ENCODE data around the gene MYBBP1A. TPM values are rescaled to one million over a fixed set of nuclear protein-coding genes. Genes with fewer than 3 reads are reported as not detected.

MYBBP1A gene
- polyA plus RNA-seq, 3 donors = 34.6 to 47.8 (median 43.5) TPM

DNA sequence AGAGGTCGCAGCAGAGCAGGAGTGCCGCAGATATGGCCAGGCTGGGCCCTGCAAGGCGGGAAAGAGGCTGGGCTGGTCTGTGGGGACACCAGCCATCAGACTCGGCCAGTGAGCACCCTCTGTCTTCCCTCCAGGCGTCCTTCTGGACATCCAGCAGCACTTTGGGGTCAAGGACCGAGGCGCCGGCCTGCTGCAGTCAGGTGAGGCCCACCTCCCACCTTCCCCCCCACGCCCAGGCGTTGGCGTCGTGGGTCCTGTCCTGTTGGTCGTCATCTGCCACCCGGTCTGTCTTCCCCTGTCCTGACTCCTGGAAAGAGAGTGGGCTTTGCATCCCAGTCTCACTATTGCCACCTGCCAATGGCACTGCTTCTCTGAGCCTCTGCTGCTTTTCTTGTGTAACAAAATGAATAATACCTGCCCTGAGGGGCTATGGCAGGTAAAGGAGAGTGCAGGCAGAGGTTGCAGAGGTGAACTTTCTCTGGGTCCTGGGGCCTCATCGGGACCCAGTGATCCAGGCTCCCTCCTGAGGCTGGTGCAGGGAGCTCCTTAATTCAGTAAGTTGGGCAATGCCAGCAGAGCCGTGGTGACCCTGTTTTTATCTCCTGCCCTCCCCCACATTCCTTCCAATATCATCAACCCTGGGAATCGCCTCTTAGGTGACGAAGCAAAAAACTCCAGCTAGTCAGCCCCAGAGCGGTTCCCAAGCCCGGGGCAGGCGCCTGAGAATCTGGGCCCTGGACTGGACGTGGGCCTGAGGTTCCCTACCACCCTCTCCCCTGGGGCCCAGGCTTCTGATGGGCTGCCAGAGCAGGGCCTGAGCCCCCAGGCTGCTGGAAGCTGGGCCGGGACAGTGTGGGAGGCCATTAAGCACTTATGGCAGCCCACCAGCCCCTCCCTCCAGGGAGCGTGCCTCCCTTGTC lies 41.8 kb downstream of the MYBBP1A start:
- DNase-seq (ENCODE audit: extremely low read depth in 1 of 11, low read depth in 9 of 11, low spot score in 4 of 11) = no peak

DNA sequence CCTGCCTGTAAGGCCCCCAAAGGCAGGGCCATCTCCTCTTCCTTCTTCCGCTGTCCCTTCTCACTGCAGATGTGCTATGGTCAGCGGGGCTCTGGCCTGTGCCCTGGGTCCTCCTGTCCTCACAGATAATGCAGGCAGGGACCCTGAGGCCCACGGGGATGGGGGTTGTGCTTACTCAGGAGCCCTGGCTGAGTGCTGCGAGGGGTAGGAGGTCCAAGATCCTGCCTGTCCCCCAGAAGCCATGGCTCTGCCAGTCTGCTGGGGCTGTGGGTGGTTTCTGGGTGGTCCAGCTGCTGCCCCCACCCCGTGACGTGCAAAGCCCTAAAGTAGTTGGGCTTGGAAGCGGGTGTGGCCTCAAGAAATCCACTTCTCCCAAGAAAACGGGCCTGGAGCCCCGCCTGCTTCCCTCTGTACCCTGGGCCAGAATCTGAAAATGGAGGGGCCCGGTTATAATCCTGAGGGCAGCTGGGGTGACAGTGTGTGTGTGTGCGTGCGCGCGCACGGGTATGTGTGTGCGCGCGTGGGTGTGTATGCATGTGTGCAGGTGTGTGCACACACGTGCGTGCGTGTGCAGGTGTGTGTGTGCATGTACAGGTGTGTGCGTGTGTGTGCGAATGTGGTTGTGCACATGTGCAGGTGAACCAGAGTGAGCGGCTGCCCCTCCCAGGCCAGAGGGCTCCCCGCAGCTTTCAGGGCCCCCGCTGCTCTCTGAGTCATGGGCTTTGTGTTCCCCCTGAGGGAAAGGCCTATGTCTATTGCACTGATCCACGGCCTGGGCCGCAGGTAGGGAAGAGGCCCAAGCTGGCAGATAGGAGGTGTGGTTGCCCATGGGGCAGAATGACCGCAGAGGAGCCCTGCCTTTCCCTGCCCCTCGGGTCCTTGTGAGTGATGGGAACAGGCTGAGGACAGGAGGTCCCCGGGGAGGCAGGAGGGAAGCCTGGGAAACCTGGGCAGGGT lies 42.8 kb downstream of the MYBBP1A start:
- DNase-seq (ENCODE audit: extremely low read depth in 1 of 11, low read depth in 9 of 11, low spot score in 4 of 11) = no peak

DNA sequence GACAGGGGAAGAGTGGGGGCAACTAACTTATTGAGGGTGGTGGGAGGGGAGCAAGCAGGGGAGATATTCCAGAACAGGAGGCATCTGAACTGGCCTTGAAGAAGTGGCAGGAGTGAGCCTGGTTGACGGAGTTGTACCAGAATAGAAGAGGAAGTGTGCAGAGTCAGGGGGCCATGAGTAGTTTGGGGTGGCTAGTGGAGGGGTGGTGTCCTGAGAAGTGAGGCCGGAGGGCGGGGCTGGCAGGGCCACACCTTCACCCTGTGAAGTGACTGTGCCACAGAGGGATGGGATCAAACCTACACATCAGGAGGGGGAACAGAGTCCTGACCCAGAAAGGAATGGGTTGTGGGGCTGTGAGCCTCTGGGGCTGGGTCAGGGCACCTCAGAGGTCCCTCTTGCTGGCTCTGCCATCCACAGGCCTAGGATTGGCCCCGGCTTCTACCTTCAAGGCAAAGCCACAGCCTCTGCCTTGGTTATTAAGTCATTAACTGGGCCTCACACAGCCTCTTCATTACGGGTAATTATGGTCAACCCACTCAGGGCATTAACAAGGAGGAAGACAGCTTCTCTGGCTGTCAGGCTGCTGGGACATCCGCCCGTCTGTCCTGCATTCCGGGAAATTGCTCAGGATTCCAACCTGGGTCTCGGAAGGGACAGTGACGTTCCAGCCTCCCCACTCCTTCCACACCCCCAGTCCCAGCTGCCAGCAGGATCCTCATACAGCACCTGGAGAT lies 43.8 kb downstream of the MYBBP1A start:
- no peak for DNase-seq (ENCODE audit: extremely low read depth in 1 of 11, low read depth in 9 of 11, low spot score in 4 of 11)

DNA sequence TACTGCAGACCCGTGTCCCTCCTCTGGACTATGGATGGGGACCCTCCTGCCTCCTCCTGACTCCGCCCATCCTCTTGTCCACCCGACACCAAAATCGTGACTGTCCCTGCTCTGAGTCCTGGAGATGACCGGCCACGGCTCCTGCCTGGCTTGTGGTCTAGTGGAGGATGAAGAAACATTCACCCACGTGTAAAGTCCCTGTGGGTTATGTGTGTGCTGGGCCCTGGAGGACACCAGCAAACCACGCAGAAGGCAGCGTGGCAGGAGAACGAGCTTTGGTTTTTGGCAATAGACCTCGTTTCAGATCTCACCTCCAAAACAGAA lies 44.6 kb downstream of the MYBBP1A start:
- DNase-seq (ENCODE audit: extremely low read depth in 1 of 11, low read depth in 9 of 11, low spot score in 4 of 11) = no peak

GRCh38 chr17:4509923-4510617 lies 45.1 kb downstream of the MYBBP1A start:
- DNase-seq (ENCODE audit: extremely low read depth in 1 of 11, low read depth in 9 of 11, low spot score in 4 of 11) = no peak

GRCh38 chr17:4509401-4509800 lies 45.8 kb downstream of the MYBBP1A start:
- no peak for DNase-seq (ENCODE audit: extremely low read depth in 1 of 11, low read depth in 9 of 11, low spot score in 4 of 11)

DNA sequence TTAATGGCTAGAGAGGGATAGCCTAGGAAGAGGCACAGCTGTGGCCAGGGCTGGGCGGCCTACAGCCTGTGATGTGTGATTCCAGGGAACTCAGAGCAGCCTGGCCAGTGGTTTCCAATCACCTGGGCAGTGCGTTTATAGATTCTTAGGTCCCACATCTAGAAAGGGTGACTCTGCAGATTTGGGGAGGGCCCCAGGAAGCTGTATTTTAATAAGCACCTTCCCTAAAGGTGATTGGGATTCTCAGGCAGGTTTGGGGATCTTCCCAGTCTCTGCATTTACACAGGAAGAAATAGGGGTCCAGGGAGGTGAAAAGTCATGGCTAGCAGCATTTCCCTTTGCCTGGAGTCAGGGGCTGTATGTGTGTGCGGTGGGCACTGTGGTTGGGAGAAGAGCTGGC lies 47.0 kb downstream of the MYBBP1A start:
- no peak for DNase-seq (ENCODE audit: extremely low read depth in 1 of 11, low read depth in 9 of 11, low spot score in 4 of 11)

GRCh38 chr17:4507361-4508111 lies 47.6 kb downstream of the MYBBP1A start:
- DNase-seq (ENCODE audit: extremely low read depth in 1 of 11, low read depth in 9 of 11, low spot score in 4 of 11) = no peak

DNA sequence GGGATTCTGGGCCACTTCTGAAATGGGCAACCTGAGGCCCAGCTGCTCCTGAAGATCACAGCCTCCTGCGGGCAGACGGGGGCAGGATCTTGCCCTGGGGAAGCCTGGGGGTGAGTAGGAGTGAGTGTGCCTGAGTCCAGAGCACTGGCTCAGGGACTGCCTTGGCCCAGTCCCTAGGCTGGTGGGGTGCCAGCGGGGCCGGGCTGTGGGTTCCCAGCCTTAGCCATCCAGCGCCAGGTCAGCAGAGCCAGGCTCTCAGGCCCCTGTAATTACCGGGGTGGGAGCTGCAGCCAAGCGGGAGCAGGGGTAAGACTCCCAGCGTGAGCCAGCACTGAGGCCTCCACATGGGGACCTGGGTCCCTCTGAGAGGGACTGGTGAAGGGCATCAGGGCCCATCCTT lies 48.3 kb downstream of the MYBBP1A start:
- no peak for DNase-seq (ENCODE audit: extremely low read depth in 1 of 11, low read depth in 9 of 11, low spot score in 4 of 11)

- no peak for DNase-seq (ENCODE audit: extremely low read depth in 1 of 11, low read depth in 9 of 11, low spot score in 4 of 11)
These were observed 48.9 kb downstream of the MYBBP1A start for GRCh38 chr17:4506175-4506813.

DNA sequence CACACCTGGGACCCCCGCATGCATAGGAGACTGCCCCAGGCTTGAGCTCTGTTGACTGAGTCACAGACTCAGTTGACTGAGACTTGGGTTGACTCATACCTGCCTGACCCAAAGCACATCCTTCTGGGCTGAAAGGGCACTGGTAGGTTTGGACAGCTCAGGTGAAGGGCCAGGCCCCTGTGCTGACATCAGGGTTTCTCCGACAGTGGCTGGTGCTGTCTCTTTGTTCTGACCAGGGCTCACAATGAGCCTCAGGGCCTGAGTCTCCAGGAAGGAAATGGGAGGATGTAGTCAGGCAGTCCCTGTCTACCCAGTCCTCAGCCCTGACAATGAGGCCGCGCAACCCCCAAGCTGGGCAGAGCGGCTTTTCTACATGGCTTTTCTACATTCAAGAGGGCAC lies 50.0 kb downstream of the MYBBP1A start:
- DNase-seq (ENCODE audit: extremely low read depth in 1 of 11, low read depth in 9 of 11, low spot score in 4 of 11) = no peak

GRCh38 chr17:4504188-4504587 lies 51.0 kb downstream of the MYBBP1A start:
- DNase-seq (ENCODE audit: extremely low read depth in 1 of 11, low read depth in 9 of 11, low spot score in 4 of 11) = no peak

GRCh38 chr17:4503283-4504025 lies 51.7 kb downstream of the MYBBP1A start:
- DNase-seq (ENCODE audit: extremely low read depth in 1 of 11, low read depth in 9 of 11, low spot score in 4 of 11) = no peak

DNA sequence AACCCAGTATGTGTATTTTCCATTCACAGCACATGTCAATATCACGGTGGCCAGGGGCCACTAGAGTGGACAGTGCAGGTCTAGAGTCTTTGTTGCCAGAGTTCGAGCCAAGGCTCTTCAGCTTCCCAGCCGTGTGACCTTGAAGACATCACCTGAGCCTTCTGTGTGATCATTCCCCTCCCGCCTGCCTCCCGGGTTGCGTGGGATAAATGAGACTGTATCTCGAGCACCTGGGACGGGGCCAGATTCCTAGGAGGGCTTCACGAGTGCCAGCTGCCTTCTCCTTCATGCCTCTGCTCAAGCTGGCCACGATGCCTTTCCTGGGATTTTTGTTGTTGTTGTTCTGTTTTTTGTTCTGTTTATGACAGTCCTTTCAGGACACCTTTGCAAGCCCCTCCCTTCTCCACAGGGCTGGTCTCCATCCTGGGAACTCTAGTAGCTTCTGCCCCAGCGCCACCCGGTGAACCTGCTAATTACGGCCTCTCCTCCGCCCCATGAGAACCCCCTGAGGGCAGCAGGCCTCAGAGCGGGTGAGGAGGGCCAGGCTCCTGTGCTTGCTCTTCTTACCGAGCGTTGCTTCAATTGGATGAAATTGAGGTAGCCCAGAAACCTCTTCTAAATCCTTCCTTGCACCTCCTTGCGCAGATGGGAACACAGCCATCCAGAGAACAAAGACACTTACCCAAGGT lies 52.6 kb downstream of the MYBBP1A start:
- no peak for DNase-seq (ENCODE audit: extremely low read depth in 1 of 11, low read depth in 9 of 11, low spot score in 4 of 11)

DNA sequence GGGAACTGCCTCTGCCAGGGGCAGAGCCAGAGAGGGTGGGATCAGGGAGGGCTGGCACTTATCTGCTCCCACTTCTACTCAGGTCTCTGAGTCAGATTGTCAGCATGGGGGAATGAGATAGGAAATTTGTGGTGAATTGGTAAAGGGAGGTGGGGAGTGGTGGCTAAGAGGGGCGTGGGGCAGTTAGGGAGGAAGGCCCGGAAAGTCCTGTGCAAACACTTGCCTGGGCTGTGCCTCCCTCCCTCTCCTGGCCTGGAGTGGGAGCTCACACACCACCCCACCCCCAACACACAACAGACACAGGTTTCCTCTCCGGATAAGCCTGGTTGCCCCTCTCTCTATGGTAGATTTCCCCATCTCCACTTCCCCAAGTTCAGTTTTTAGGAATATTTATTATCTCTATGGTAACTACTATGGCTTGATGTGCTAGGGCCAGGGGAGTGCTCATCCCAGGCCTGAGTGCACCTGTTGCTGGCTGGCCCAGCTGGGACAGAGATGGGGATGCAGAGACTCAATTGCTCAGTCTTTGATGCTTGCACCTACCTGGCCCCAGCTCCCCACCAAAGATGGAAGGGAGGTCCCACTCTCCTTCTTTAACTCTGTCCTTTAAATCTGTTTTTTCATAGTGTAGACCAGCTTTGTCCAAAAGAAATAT lies 53.8 kb downstream of the MYBBP1A start:
- no peak for DNase-seq (ENCODE audit: extremely low read depth in 1 of 11, low read depth in 9 of 11, low spot score in 4 of 11)

- no peak for DNase-seq (ENCODE audit: extremely low read depth in 1 of 11, low read depth in 9 of 11, low spot score in 4 of 11)
These were observed 55.0 kb downstream of the MYBBP1A start for GRCh38 chr17:4500191-4500571.

Measured in renal cortex interstitium (tissue), 11 donors.